Left lobe of liver (tissue), 2 donors: ENCODE results near the gene ARG1. TPM values are rescaled to one million over a fixed set of nuclear protein-coding genes. Genes with fewer than 3 reads are reported as not detected.

Source experiments
- ATAC-seq: fragments of 200-7000 bp; cut with Tn5 transposase; one replicate; pipeline ENCODE4 v1.9.1; 2020; ENCODE audit warnings: mild to moderate bottlenecking, moderate library complexity
- DNase-seq: peaks from one replicate; pipeline ENCODE4 v3.0.0-alpha.2; 2020; ENCODE audit warnings: low spot score
- total RNA-seq: library from RNA; stranded (reverse); gene quantifications from one replicate; pipeline ENCODE4 v1.2.1, GENCODE V29; 2021
- donor health status: DM: no; HTN: no; CAD: no; lungs with moderate emphysema.
- donor health status: DM: no; HTN: yes; CAD: no.

The ARG1 gene
- total RNA-seq, 1 donor from 2014 or later, result 1,138 TPM

DNA sequence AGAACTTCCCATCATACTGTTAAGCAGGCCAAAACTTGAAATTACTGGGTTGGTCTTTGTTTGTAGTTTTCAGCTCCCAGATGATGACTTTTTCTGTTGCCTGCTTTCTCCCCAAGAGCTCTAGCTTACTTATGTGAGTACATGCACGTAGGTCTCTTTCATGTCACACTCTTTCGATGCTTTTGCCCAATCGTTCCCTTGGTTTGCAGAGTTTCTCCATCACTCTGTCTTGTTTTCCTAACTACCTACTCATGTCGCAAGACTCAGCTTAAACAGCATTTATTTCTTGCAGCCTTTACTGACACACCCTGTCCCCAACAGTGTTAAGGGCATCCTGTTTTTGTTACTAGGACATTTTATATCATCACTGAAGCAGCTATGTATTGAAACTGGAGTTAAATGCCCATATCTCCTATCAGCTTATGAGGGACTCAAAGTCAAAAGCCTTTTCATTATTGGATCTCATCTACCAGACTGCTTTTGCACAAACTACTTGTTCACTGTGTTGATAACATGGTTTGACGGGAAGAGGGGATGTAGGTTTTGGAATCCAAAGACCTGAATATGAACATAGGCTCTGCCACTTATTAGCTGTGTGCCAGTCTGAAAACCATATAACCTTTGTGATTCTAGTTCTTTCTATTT lies 2.9 kb downstream of the ARG1 start:
- peak; percentile 20 for ATAC-seq

DNA sequence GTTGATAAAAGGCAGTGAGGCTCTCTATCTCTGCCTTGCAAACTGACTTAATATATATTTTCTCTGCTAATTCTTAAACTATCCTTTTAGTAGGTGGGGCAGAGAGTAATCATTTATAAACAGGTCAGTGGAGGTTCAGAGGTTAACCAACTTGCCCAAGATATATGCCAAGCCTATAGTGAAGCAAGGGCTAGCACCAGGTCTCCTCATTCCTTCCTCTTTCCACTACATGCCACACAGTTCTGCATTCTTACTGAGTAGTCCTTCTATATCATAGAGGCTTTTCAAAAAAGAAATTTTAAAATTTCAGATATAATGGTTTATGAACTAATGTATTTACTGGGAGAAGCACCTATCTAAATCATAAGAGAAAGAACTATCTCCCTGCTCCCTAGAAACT lies 8.5 kb downstream of the ARG1 start:
- DNase-seq, result no peak
- ATAC-seq, result no peak

More for the DNA sequence above, 2.9 kb downstream of the ARG1 start:
- DNase-seq, result no peak

DNA sequence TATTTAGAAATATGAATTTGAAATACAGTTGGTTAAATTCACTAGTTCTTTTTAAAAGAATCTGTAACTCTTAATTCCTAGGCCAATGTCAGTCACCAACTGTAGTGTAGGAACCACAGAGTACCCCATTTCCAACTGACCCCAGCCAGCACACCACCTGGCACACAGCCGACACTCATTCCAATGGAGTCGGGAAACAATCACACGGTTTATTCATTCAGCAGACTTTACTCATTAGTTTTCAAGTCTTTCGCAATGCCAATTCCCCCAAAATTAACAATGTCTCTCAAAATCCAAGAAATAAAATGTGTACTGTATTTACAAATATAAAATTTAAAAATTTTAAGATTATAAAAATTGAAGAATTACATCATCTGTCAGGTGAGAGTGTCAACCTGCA lies 13.5 kb downstream of the ARG1 start:
- ATAC-seq, result peak; percentile 15
- DNase-seq, result no peak

DNA sequence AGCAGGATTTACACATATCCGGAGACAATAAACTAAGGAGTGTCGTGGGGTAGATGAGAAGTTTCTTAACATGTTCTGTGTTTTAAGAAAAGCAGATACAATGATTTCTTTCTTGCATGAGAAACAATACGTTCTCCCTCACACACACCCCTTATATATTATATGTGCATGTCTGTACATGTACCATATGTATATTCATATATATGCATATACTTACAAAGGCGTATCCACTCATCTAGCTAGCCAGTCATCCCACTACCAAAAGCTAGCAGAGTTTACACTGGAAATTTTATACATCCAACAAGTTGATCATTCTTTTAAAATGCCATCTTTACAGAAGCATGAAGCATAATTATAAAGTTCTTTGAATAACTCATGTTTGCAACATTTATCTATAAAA lies 14.9 kb downstream of the ARG1 start:
- ATAC-seq, result no peak

DNA sequence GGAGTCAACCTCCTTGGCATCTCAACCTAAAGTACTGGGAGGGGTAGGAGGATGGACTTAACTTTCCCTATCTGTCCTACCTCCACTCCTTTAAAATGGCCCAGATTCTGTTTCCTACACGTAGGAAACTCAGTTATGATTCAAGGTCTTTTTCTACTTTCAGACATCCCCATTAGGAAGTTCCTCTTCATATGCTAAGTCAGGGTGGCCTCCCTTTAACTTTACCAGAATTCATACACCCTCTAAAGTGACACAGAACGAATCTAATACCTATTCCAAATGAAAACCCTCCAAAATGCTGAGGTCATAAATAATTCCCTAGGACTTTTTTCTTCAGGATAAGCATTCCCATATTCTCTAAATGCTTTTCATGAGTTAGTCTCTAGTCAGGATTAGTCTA lies 15.6 kb downstream of the ARG1 start:
- DNase-seq (no peak), ATAC-seq (no peak)

More for the DNA sequence above, 14.9 kb downstream of the ARG1 start:
- no peak for DNase-seq

DNA sequence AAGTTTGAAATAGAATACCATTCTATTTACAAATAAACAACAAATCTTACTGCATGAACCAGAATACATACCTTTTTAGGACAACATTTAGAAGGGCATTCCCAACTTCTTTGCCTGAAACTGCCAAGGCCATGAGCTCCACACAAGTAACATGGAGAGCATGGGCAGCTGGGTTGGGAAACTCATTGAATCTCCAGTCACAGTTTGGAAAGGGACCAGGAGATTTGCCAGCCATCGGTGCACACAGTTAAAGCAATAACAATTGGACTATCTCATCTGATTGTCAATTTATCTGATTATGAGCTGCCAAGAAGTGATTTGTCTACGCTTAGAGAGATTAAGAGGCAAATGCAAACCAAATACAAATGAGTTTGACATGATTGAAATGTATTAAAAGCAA lies 19.9 kb downstream of the ARG1 start:
- ATAC-seq (peak; percentile 12), DNase-seq (no peak)

DNA sequence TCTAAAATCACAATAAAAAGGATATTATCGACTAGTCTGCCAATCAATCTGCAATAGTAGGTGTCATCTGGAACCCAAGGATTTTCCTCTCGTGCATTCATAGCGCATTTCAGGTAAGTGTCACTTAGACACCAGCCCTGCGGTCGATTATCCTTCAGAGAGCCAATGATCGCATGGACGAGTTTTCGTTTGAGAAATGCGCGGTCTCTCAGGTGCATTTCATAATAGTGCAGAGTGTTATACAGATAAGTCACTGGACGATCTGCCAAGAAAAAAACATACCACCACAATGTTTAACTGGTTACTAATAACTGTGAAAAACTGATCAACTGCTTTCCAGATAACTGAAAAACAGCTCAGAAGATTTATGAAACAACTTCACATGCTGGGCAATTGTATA lies 21.0 kb downstream of the ARG1 start:
- peak; percentile 81 for ATAC-seq
- peak; percentile 57 for DNase-seq

DNA sequence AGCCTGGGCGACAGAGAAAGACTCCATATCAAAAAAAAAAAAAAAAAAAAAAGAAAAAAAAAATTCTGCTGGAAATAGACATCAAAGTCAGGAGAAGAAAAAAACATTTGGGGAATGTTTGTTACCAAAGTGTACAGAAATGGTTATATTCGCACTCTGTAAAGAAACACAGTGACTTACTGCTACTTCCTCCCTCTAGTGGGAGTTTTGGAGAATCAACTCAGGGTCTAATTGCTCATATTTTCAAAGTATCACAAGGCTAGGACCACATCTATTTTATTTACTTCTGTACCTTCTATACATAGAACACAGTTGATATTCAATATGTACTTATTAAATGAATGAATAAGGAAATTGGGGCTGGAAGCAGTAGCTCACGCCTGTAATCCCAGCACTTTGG lies 24.4 kb downstream of the ARG1 start:
- peak; percentile 77 for ATAC-seq
- DNase-seq, result no peak

DNA sequence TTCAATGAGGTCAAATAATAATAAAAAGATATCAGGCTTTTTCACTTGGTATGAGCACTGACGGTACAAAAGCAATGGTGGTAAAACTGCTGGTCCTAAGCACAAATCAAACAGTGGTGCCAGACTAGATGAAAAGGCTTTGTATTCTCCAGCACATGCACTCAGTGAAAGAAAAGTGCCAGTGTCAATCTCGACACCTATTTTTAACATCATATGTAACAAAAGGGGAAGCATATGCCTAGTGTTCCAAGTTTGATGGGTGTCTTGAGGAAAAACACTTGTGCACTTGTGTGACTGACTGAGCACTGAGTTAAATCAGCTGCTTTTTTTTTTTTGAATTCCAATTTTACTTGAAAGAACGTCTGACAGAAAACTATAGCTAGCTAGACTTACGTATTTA lies 27.7 kb downstream of the ARG1 start:
- DNase-seq, result no peak

DNA sequence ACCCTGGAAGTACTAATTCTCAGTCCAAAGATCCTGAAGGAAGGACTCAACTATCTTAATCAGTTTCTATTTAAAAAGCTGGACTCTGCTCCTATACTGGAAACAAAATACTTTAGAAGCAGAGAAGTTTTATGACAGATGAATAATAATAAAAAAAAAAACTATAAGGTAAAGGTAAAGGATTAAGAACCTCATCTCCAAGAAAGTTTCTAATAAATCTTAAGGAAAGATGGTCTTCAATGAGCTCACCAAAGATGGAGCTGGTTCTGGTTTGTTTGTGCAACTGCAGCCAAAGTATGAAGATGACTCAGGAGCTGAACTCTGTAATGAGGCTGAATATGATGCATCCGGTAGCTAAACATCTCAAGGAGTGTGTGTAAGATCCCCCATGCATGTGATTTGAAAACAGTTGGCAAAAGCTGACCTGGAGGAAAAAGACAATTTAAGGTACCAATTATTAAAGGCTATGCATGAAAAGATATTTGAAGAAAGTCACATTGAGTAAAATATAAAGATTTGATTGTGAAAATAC lies 29.8 kb downstream of the ARG1 start:
- DNase-seq, result no peak
- ATAC-seq, result no peak

More for the DNA sequence above, 27.7 kb downstream of the ARG1 start:
- ATAC-seq, result no peak

DNA sequence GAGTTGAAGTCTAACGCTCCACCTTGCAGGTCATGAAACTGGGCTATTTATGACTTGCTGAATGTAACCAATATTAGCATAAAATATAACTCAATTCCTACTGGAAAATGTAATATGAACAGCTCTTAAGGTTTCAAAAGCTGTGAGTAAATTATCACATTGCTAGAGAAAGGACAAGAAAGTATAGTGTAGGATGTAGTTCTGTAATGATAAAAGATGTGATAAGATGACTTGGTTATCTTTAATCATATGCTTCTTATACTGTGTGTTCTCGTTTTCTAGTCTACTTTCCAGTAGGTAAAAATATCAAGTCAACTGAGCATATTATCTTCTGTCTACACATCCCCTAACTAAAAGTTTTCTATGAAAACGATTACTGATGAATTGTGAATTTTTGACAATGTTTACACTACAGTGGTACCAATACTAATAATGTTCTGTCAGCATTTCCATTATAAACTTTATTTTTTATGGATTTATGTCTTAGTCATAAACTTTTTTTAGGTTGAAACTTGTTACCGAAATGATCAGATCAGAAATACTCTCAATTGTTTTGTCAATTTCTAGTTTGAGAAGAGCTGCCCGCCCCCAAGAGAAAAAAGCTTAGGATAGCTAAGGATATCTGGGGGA lies 40.4 kb downstream of the ARG1 start:
- DNase-seq (no peak), ATAC-seq (no peak)

DNA sequence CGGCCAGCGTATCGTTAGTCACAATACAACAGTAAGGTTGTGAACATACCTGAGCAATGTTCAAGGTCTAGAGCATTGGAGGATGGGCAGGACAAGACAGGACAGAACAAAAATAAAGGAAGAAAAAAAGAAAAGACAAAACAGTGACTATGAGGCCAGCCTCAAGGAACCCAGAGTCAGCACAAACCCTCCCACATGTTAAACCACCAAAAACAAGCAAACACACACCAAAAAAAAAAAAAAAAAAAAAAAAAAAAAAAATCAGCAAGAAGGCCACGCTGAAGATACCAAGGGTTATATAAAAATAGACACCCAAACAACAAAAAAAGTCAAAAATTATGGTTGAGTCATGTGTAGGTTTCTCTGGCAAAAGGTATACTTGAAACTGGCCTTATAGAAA lies 42.2 kb downstream of the ARG1 start:
- no peak for DNase-seq
- ATAC-seq, result no peak

DNA sequence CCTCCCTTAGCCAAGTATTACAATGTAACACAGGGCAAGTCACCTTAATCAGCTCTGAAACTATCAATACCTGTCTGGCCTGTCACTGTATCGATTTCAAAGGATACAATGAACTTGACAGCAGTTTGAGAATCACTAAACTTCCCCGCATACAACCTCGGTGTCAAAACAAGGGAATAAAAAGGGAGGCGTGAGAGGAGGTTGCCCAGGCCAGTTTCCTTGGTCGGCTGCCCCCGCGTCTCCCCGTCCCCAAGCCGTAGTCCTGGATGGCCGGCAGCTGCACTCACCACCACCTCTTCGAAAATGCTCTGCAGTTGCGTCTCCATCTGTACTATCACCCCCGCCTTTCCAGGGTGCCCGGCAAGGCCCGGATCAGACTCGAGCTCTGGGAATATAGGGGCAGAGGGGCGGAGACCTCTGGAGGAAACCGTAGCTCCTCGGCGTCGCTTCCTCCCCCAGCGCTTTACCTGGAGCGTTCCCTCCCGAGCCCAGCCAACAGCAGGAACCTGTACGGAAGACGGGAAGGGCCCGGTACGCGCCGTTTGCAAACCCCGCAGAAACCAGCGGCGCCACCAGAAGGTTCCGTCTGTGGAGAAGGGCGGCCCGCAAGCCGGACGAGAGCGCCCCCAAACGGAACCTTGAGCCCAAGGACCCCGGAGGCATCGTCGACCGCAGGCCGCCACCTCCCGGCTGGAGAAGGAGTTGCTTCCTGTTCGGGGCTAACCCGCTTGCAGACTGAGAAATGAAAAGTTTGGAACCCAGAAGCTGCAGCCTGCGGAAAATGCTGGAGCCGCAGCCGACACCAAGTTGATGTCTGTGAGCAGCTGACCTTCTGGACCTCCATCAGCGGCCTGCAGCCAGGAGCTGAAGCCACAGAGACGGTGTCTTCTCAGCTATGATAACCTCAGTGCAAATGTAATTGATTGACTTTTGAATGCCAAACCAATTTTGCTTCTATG lies 55.0 kb downstream of the ARG1 start, which contains the start of gene MED23:
Gene MED23 (minus strand): TSS at position 519 of the 959 bp plus-strand sequence. CDS start 193 bp downstream, at position 326.
- DNase-seq, result peak; percentile 97
- peak; percentile 98 for ATAC-seq

DNA sequence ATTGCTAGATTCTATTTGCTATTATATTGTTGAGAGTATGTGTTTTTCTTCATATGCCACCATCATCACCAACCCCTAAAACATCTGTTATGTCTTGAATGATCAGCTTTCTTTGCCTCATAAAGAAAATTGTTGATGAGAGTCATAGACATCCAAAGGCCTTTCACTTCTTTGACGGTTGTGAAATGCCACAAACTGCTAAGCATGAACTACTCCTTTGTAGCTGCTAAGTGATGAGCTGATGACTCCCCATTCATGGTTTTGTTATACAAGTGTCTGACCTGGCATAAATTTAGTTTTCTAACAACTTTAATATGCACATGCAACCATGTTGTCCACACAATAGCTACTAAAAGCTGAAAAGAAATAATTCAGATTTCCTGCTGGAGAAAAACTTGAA lies 55.7 kb downstream of the ARG1 start:
- ATAC-seq, result no peak
- no peak for DNase-seq

DNA sequence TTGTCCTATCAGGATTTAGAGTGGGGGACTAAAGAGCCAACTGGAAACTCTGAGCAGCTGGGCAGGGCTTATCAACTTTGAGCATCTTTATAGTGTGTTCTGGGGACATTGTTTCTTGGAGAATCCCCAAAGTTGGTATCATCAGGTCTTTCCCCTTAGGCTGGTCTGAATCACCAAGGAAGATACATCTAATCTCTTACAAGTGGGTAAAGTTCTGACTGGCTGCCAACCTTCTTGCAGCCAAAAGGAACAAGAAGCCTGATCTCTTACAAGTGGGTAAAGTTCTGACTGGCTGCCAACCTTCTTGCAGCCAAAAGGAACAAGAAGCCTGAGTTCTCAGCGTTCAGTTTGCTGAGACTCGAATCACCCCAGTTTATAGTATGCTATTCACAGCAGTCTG lies 56.6 kb downstream of the ARG1 start:
- DNase-seq, result no peak
- ATAC-seq, result no peak

DNA sequence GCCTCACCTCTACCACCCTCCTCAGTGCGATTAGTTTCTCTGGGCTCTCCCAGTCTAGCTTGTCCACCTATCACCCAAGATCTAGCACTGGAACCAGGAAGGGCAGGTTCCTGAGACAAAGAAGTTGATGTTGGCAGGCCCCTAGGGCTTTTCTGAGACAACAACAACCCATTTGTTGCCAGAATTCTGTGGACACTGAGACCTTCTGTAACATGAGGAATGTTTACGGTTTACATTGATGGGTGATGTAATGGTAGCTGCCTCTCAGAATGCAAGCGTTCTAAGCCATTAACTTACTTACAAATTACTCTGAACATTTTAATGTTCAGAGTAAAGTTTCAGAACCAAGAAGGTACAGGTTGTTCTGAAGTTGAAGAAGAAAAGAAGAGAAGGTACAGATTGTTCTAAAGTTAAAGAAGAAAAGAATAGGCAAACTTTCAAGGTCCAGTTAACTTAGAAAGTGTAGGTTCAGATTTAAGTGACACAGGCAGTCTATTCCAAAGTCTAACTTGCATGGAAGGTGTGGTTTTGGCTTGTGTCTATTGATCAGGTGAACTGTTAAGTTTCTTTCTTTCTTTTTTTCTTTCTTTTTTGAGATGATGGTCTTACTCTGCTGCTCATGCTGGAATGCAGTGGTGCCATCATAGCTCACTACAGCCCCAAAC lies 58.7 kb downstream of the ARG1 start:
- ATAC-seq, result no peak
- no peak for DNase-seq

Other genes starting within 250 kb of the ARG1 start
- 9.4 TPM for gene MED23, start 55.0 kb downstream of the ARG1 start, total RNA-seq
- gene ENPP3, start 64.1 kb downstream of the ARG1 start, total RNA-seq, result 1.9 TPM
- not detected for gene OR2A4, start 128.2 kb downstream of the ARG1 start, total RNA-seq
- not detected for gene CTAGE9, start 137.8 kb downstream of the ARG1 start, total RNA-seq
- 49.1 TPM for gene ENPP1, start 234.8 kb downstream of the ARG1 start, total RNA-seq